Endothelial cell of umbilical vein (primary cell): ENCODE results near the gene SLC7A4. TPM values are rescaled to one million over a fixed set of nuclear protein-coding genes. Genes with fewer than 3 reads are reported as not detected.

Experiments
- BruUV-seq: library from RNA; stranded (reverse); fragments of 400-500 nt; replicated peaks from 2 replicates; lab custom pipeline; 2021; lab: Mats Ljungman, UMichigan
- CTCF ChIA-PET: fragments of 300-600, 350-600 bp; sonication (Branson Sonifier 250); formaldehyde crosslinking; loops from one replicate; lab custom pipeline; 2021; ENCODE audit warnings: antibody characterized with exemption, inconsistent platforms; lab: Charles Lee
- POLR2A ChIA-PET: fragments of 300-600, 350-600 bp; sonication (Branson Sonifier 250); formaldehyde crosslinking; loops from one replicate; lab custom pipeline; 2021; ENCODE audit warnings: antibody characterized with exemption, inconsistent platforms; lab: Charles Lee
- DNase-seq: peaks from one replicate; pipeline ENCODE4 v3.0.0-alpha.2; 2011; ENCODE audit warnings: low read depth, low spot score
- FAIRE-seq: peaks from 2 replicates; lab custom pipeline; 2011; peaks lifted over from hg19 to GRCh38; lab: Jason Lieb, UNC
- H2AFZ ChIP-seq: 2 replicates; pipeline ENCODE4 v1.6.0; 2012; ENCODE audit warnings: low read depth, low read length, control low read depth, inconsistent platforms
- H3K27ac ChIP-seq: 2 replicates; pipeline ENCODE4 v1.5.1; 2011; ENCODE audit warnings: low read depth, mild to moderate bottlenecking, control low read depth, low read length, moderate library complexity; ENCODE audit not compliant: insufficient read depth
- H3K27me3 ChIP-seq, 2 experiments: 2 replicates each; pipeline versions ENCODE4 v1.6.0 to v1.6.1; 2011; ENCODE audit warnings: low read length in 2 of 2, mixed read lengths in 1 of 2; ENCODE audit not compliant: control insufficient read depth in 2 of 2, insufficient read depth in 2 of 2
- H3K36me3 ChIP-seq, 2 experiments: 2 replicates in 1 of 2; 3 replicates in 1 of 2; pipeline ENCODE4 v1.5.1; 2011; ENCODE audit warnings: low read length in 2 of 2, mild to moderate bottlenecking in 1 of 2, moderate library complexity in 1 of 2; ENCODE audit not compliant: control insufficient read depth in 2 of 2, insufficient read depth in 2 of 2; ENCODE audit errors: extremely low read depth in 1 of 2
- H3K4me1 ChIP-seq: 3 replicates; pipeline ENCODE4 v1.5.1; 2011; ENCODE audit warnings: mild to moderate bottlenecking, low read length; ENCODE audit not compliant: control insufficient read depth, insufficient read depth; ENCODE audit errors: extremely low read depth
- H3K4me2 ChIP-seq: 2 replicates; pipeline ENCODE4 v1.6.1; 2011; ENCODE audit warnings: low read length, control low read depth, mixed read lengths; ENCODE audit not compliant: insufficient read depth
- H3K4me3 ChIP-seq, 3 experiments: fragments of 200-600 bp in 1 of 3; sonication (generic), shearing (Covaris generic) in 1 of 3; replicated peaks in 1 of 3; 2 replicates each; pipeline ENCODE4 v1.5.1; 2011 to 2016; ENCODE audit warnings: control low read depth in 3 of 3, low read length in 3 of 3, mild to moderate bottlenecking in 2 of 3, inconsistent platforms in 1 of 3, low read depth in 1 of 3, moderate library complexity in 1 of 3; ENCODE audit not compliant: insufficient read depth in 1 of 3
- H3K79me2 ChIP-seq: 2 replicates; pipeline ENCODE4 v1.6.0; 2012; ENCODE audit warnings: low read length, inconsistent platforms; ENCODE audit not compliant: control insufficient read depth, insufficient read depth
- H3K9ac ChIP-seq: replicated peaks from 2 replicates; pipeline ENCODE3; 2011; ENCODE audit warnings: low read length, control low read depth; ENCODE audit not compliant: insufficient read depth; ENCODE audit errors: extremely low read depth
- H3K9me1 ChIP-seq: replicated peaks from 3 replicates; pipeline ENCODE4 v1.6.0; 2011; ENCODE audit warnings: mild to moderate bottlenecking, low read length; ENCODE audit not compliant: control insufficient read depth, insufficient read depth; ENCODE audit errors: extremely low read depth
- H3K9me3 ChIP-seq: replicated peaks from 2 replicates; pipeline ENCODE4 v1.5.1; 2012; ENCODE audit warnings: low read length, inconsistent platforms; ENCODE audit not compliant: control insufficient read depth, insufficient read depth
- H4K20me1 ChIP-seq: replicated peaks from 2 replicates; pipeline ENCODE3; 2011; ENCODE audit warnings: mild to moderate bottlenecking, low read length; ENCODE audit not compliant: control insufficient read depth, insufficient read depth; ENCODE audit errors: extremely low read depth
- EZH2 ChIP-seq: IDR thresholded peaks from 2 replicates; pipeline ENCODE4 v1.6.1; 2012; ENCODE audit warnings: borderline replicate concordance, low read depth, mild to moderate bottlenecking, moderate library complexity, low read length, inconsistent platforms; ENCODE audit not compliant: severe bottlenecking
- FOS ChIP-seq: IDR thresholded peaks from 2 replicates; pipeline ENCODE4 v1.6.1; 2011; ENCODE audit warnings: mild to moderate bottlenecking, low read length, moderate library complexity, borderline replicate concordance; ENCODE audit not compliant: insufficient read depth
- JUN ChIP-seq: IDR thresholded peaks from 2 replicates; pipeline ENCODE4 v1.6.1; 2011; ENCODE audit warnings: borderline replicate concordance, low read depth; ENCODE audit not compliant: insufficient read length, insufficient read depth
- POLR2AphosphoS5 ChIP-seq: IDR thresholded peaks from 2 replicates; pipeline ENCODE4 v1.6.1; 2012; ENCODE audit warnings: low read depth, mild to moderate bottlenecking, control low read depth, low read length, moderate library complexity; ENCODE audit not compliant: insufficient read depth
- dilution Hi-C: fragments of 300-500 bp; cut with MboI; formaldehyde crosslinking; loops from one replicate; pipeline ENCODE4 v1.15.0; 2019; ENCODE audit warnings: low sequenced_read_pairs; ENCODE audit not compliant: extremely low pct_ligation_motif_present
- intact Hi-C: fragments of 100-400 bp; cut with micrococcal nuclease; formaldehyde crosslinking; loops from one replicate; pipeline ENCODE4 v1.10.0; 2022
- polyA plus RNA-seq, 4 experiments: library from polyadenylated mRNA; depleted of rRNA in 3 of 4; stranded (reverse) in 3 of 4; unstranded in 1 of 4; fragments of >200 nt; gene quantifications; 2 replicates each; pipeline versions ENCODE4 v1.2.1 to v1.2.3, GENCODE V29; 2011 to 2012; ENCODE audit warnings: missing spikeins in 1 of 4
- total RNA-seq: library from RNA; stranded (reverse); gene quantifications from 2 replicates; pipeline ENCODE4 v1.2.3, GENCODE V29; 2021

SLC7A4 gene
- total and polyA plus RNA-seq, 2 donors (not counting 3 experiments of a cell fraction or from before 2014, with no cell fraction given), result not detected

GRCh38 chr22:21022955-21023614, 9.3 kb downstream of the SLC7A4 start:
- TF ChIP-seq FOS, result no peak
- intact Hi-C loops, result no loop called here
- no peaks in the 10 kb centered on the region for H4K20me1 ChIP-seq

GRCh38 chr22:21022507-21022906, 9.9 kb downstream of the SLC7A4 start:
- CTCF ChIA-PET, result no interaction called here
- Histone ChIP-seq H3K9ac (no peak overlapping the region), H3K36me3 (no peaks in the 10 kb centered on the region), H3K4me3 (no peak overlapping the region), H3K4me1 (no peaks in the 10 kb centered on the region), H3K27ac (no peak overlapping the region), H2AFZ (no peak overlapping the region), H3K4me2 (no peak overlapping the region), H3K79me2 (no peaks in the 10 kb centered on the region), H3K27me3 (no peaks in the 10 kb centered on the region), H4K20me1 (no peaks in the 10 kb centered on the region), H3K9me3 (no peaks in the 10 kb centered on the region), H3K9me1 (no peaks in the 10 kb centered on the region)
- POLR2A ChIA-PET, result no interaction called here
- FAIRE-seq (no peak), DNase-seq (no peak)
- intact Hi-C loops, result no loop called here
- TF ChIP-seq FOS (no peak), JUN (no peak), EZH2 (no peak), POLR2AphosphoS5 (no peak)
- BruUV-seq, result no TSS peak
- dilution Hi-C loops, result no loop called here

More at GRCh38 chr22:21022955-21023614, 9.3 kb downstream of the SLC7A4 start:
- Histone ChIP-seq H3K9ac (no peak overlapping the region), H3K9me3 (no peaks in the 10 kb centered on the region), H3K4me1 (no peaks in the 10 kb centered on the region), H3K4me2 (no peak overlapping the region), H3K27ac (no peak overlapping the region), H2AFZ (no peak overlapping the region), H3K27me3 (no peaks in the 10 kb centered on the region), H3K36me3 (no peaks in the 10 kb centered on the region), H3K79me2 (no peaks in the 10 kb centered on the region), H3K9me1 (no peaks in the 10 kb centered on the region), H3K4me3 (no peak overlapping the region)
- DNase-seq, result no peak
- dilution Hi-C loops, result no loop called here
- FAIRE-seq, result no peak
- BruUV-seq, result no TSS peak
- ChIA-PET CTCF (interaction anchor here (0.9 to 1.1 kb wide), 2 partner anchors 137 to 219 kb away, joined by 3 to 4 read pairs; no protein-coding TSS in a partner anchor), POLR2A (no interaction called here)
